NCI-H2171 (cell line): ENCODE measurements around the gene MYMK.

ENCODE experiments used
- DNase-seq: peaks from one replicate; lab custom pipeline; 2025; lab: John Stamatoyannopoulos, UW

The MYMK gene

GRCh38 chr9:133468374-133468773, 56.4 kb downstream of the MYMK start:
- no peak for DNase-seq

GRCh38 chr9:133467101-133467500, 57.7 kb downstream of the MYMK start:
- no peak for DNase-seq

GRCh38 chr9:133465984-133466383, 58.8 kb downstream of the MYMK start:
- DNase-seq = no peak

GRCh38 chr9:133464638-133465037, 60.1 kb downstream of the MYMK start:
- DNase-seq = no peak
